ENCODE measurements around the gene ALDH1L1. TPM values are rescaled to one million over a fixed set of nuclear protein-coding genes. Genes with fewer than 3 reads are reported as not detected.
A peak's percentile ranks its signal among the peaks of the same experiment; 100 is the strongest.

ALDH1L1 gene
- total RNA-seq, 1 experiment from 2014 or later: 1.2 TPM

- no peak for TF ChIP-seq FOXJ3 (CRISPR knock-in tag; IDR thresholded peaks at IDR 0.05; ENCODE audit: borderline replicate concordance)
- no peak for TF ChIP-seq RELA (CRISPR knock-in tag; IDR thresholded peaks at IDR 0.05; ENCODE audit: borderline replicate concordance)
- no peak for TF ChIP-seq OVOL2 (CRISPR knock-in tag; IDR thresholded peaks at IDR 0.05; ENCODE audit: borderline replicate concordance)
- no peak for TF ChIP-seq USF2 (CRISPR knock-in tag; IDR thresholded peaks at IDR 0.05)
- no peak for TF ChIP-seq ESRRA (CRISPR knock-in tag; IDR thresholded peaks at IDR 0.05; ENCODE audit: borderline replicate concordance)
- TF ChIP-seq MAX (CRISPR knock-in tag; IDR thresholded peaks at IDR 0.05): no peak; the same call in 1 of the 2 replicates
- TF ChIP-seq ZNF423 (CRISPR knock-in tag; IDR thresholded peaks at IDR 0.05): peak; percentile 52; the same call in 1 of the 2 replicates
- no peak for TF ChIP-seq CTCF (IDR thresholded peaks at IDR 0.05)
- no peak for TF ChIP-seq ZNF121 (CRISPR knock-in tag; IDR thresholded peaks at IDR 0.05)
- no peak for TF ChIP-seq ZSCAN18 (CRISPR knock-in tag; IDR thresholded peaks at IDR 0.05)
- TF ChIP-seq NR3C1 (CRISPR knock-in tag; conservative IDR thresholded peaks at IDR 0.05; ENCODE audit: low read depth): no peak
- TF ChIP-seq TP53 (CRISPR knock-in tag; IDR thresholded peaks at IDR 0.05): 0 out of 2 replicates have a peak, but pooled peaks have one; percentile 24
- TF ChIP-seq MYBL2 (CRISPR knock-in tag; IDR thresholded peaks at IDR 0.05): no peak
- no peak for TF ChIP-seq CREB1 (CRISPR knock-in tag; IDR thresholded peaks at IDR 0.05)
- TF ChIP-seq FOXP4 (CRISPR knock-in tag; IDR thresholded peaks at IDR 0.05): peak; percentile 8; the same call in 1 of the 2 replicates
- TF ChIP-seq ATF6 (CRISPR knock-in tag; IDR thresholded peaks at IDR 0.05): no peak
- TF ChIP-seq ARID4B (CRISPR knock-in tag; IDR thresholded peaks at IDR 0.05; ENCODE audit: borderline replicate concordance): no peak; the same call in 1 of the 2 replicates
- TF ChIP-seq NR2C2 (CRISPR knock-in tag; IDR thresholded peaks at IDR 0.05): no peak
- no peak for TF ChIP-seq NR1H2 (CRISPR knock-in tag; IDR thresholded peaks at IDR 0.05)
- TF ChIP-seq ZNF396 (CRISPR knock-in tag; IDR thresholded peaks at IDR 0.05; ENCODE audit: borderline replicate concordance): no peak
- no peak for TF ChIP-seq RORB (CRISPR knock-in tag; IDR thresholded peaks at IDR 0.05)
- no peak for TF ChIP-seq ZBTB21 (CRISPR knock-in tag; IDR thresholded peaks at IDR 0.05; ENCODE audit: borderline replicate concordance)
- TF ChIP-seq SOX15 (CRISPR knock-in tag; IDR thresholded peaks at IDR 0.05): no peak
- TF ChIP-seq KAT7 (CRISPR knock-in tag; IDR thresholded peaks at IDR 0.05; ENCODE audit: borderline replicate concordance): no peak
- TF ChIP-seq JAZF1 (CRISPR knock-in tag; IDR thresholded peaks at IDR 0.05): no peak
- no peak for TF ChIP-seq MXD4 (CRISPR knock-in tag; IDR thresholded peaks at IDR 0.05; ENCODE audit: borderline replicate concordance)
Measured at GRCh38 chr3:126212620-126213378, 32.4 kb upstream of the ALDH1L1 start (continued).
